Thoracic aorta (tissue), 2 donors: ENCODE data around the gene NKD1. TPM values are rescaled to one million over a fixed set of nuclear protein-coding genes. Genes with fewer than 3 reads are reported as not detected.

Experiments used
- ATAC-seq: fragments of 150-250 bp; one replicate; pipeline ENCODE4 v1.8.0; 2017; ENCODE audit warnings: low read depth; ENCODE audit not compliant: insufficient number of reproducible peaks, low FRiP score
- DNase-seq: peaks from one replicate; pipeline ENCODE4 v3.0.0-alpha.2; 2020; ENCODE audit warnings: low spot score
- H3K27ac ChIP-seq, 2 donors: fragments of 200-600 bp; sonication (generic); 1 replicate in 1 of 2; 2 replicates in 1 of 2; pipeline ENCODE4 v1.5.1; 2016; ENCODE audit warnings: mild to moderate bottlenecking in 2 of 2, moderate library complexity in 2 of 2
- H3K27me3 ChIP-seq: fragments of 200-600 bp; sonication (generic); replicated peaks from 2 replicates; pipeline ENCODE4 v1.6.0; 2016; ENCODE audit warnings: mild to moderate bottlenecking; ENCODE audit not compliant: insufficient read depth
- H3K36me3 ChIP-seq: fragments of 200-600 bp; sonication (generic); one replicate; pipeline ENCODE4 v1.5.1; 2016
- H3K4me1 ChIP-seq, 2 donors: fragments of 200-600 bp; sonication (generic); 1 replicate in 1 of 2; 2 replicates in 1 of 2; pipeline versions ENCODE4 v1.5.1 to v1.6.0; 2016; ENCODE audit warnings: low read depth in 2 of 2, mild to moderate bottlenecking in 1 of 2; ENCODE audit not compliant: control insufficient read depth in 1 of 2
- H3K4me3 ChIP-seq: fragments of 200-600 bp; sonication (generic); 2 replicates; pipeline ENCODE4 v1.5.1; 2016; ENCODE audit warnings: mild to moderate bottlenecking
- H3K9me3 ChIP-seq: fragments of 200-600 bp; sonication (generic); 2 replicates; pipeline ENCODE4 v1.5.1; 2016
- CTCF ChIP-seq: fragments of 200-600 bp; sonication (generic); IDR thresholded peaks from one replicate; pipeline ENCODE4 v1.5.1; 2019; ENCODE audit warnings: antibody characterized with exemption
- total RNA-seq, 2 donors: library from RNA; depleted of rRNA; stranded (reverse); fragments of >200 nt; gene quantifications; one replicate each; pipeline versions ENCODE4 v1.1.0 to v1.2.3, GENCODE V29; 2016

Gene NKD1
- total RNA-seq, 2 donors from 2014 or later, result 30.2 to 41.7 TPM

DNA sequence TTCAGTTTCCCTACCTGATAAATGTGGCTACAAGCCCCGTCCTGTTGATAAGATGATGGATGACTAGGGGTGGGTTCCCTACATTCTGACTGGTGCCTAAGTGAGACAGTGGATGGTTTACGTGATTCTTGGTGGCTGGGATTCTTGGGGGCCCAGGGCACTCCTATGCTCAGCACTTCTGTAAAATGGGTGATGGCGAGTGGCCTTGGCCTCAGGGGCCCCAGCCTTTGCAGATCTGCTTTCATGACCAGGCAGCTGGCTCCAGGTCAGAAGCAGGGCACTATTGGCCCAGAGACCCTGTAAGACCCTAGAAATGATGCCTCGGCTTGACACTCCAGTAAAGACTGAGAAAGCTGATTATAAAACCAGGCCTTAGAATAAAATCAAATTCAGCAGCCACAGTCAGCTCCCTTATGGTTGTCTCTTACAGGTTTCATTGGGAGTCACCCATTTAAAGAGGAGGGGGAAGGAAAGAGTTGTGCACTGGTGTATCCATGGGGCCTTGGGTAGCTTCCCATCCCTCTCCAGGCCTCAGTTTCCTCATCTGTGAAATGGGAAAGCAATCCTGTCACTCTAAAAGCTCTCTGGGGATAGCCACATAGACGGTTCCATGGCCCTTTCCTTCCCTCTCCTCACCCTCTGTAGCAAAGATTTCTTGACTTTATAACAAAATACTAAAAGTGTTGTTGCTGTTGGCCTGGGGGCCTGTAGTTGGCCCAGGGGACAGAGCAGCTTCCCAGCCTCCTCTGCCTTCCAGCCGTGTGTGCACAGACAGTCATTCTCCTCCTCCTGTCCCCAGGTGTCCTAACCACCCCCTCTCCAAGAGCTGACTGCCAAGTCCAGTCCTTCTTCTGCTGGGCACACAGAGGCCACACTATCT, 131.7 kb downstream of the NKD1 start:
- H3K9me3 ChIP-seq, result no peaks in the 10 kb centered on the region
- no peak for ATAC-seq
- H3K27me3 ChIP-seq, result no peaks in the 10 kb centered on the region
- peak overlapping the region; percentile 60 for H3K4me3 ChIP-seq
- no peak for DNase-seq
- no peak for TF ChIP-seq CTCF
- H3K27ac ChIP-seq, result no peak overlapping the region
- H3K36me3 ChIP-seq, result no peaks in the 10 kb centered on the region
- no peaks in the 10 kb centered on the region for H3K4me1 ChIP-seq

GRCh38 chr16:50680556-50680893, 132.3 kb downstream of the NKD1 start:
- Histone ChIP-seq H3K27me3 (no peaks in the 10 kb centered on the region), H3K4me3 (peak overlapping the region; percentile 60), H3K9me3 (no peaks in the 10 kb centered on the region), H3K36me3 (no peaks in the 10 kb centered on the region), H3K27ac (no peak overlapping the region), H3K4me1 (no peaks in the 10 kb centered on the region)
- ATAC-seq (no peak), DNase-seq (no peak)
- TF ChIP-seq CTCF, result no peak

GRCh38 chr16:50681021-50681885, 133.1 kb downstream of the NKD1 start, which contains the start of gene SNX20:
Gene SNX20 (minus strand): TSS chr16:50681312. CDS start chr16:50677526, 3,786 bp downstream.
- no peak for DNase-seq

GRCh38 chr16:50683689-50684374, 135.6 kb downstream of the NKD1 start:
- no peaks in the 10 kb centered on the region for H3K36me3 ChIP-seq
- ATAC-seq (no peak), DNase-seq (no peak)
- no peak overlapping the region for H3K27ac ChIP-seq
- TF ChIP-seq CTCF, result no peak
- no peaks in the 10 kb centered on the region for H3K9me3 ChIP-seq
- no peaks in the 10 kb centered on the region for H3K27me3 ChIP-seq
- H3K4me1 ChIP-seq, result no peaks in the 10 kb centered on the region
- no peak overlapping the region for H3K4me3 ChIP-seq

More at GRCh38 chr16:50681021-50681885, 133.1 kb downstream of the NKD1 start, which contains the start of gene SNX20:
- no peaks in the 10 kb centered on the region for H3K4me1 ChIP-seq
- peak within 1 kb of the TSS; percentile 60 for H3K4me3 ChIP-seq
- no peaks in the 10 kb centered on the region for H3K27me3 ChIP-seq
- no peak for TF ChIP-seq CTCF
- no peak for ATAC-seq
- H3K36me3 ChIP-seq, result no peaks in the 10 kb centered on the region
- H3K9me3 ChIP-seq, result no peaks in the 10 kb centered on the region
- no peak within 1 kb of the TSS for H3K27ac ChIP-seq
